Measurements from ENCODE around the gene ATXN10. TPM values are rescaled to one million over a fixed set of nuclear protein-coding genes. Genes with fewer than 3 reads are reported as not detected.

ATXN10 gene
- total and polyA plus RNA-seq, 11 donors, result 55.0 to 192 (median 149) TPM

DNA sequence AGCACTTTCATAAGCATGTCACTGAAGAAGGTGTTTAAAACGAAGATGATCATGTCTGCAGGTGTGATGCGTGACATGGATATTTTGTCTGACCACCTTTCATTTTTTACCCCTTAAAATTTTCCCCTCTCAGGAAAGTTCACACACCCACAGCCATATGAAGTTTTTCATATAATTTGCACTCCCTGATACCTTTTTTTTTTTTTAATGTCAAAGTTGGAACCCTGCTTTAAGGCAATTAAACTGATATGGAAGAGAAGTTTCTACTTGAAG, 104.6 kb downstream of the ATXN10 start:
- Histone ChIP-seq H3K9me3 (no peaks in the 10 kb centered on the region), H3K27me3 (no peaks in the 10 kb centered on the region), H3K27ac (no peak overlapping the region), H3K36me3 (peaks cover 0 to 7% (median 0%) of the 10 kb centered on the region in 9 donors), H3K4me1 (peaks cover 0 to 5% (median 0%) of the 10 kb centered on the region in 12 donors), H3K4me3 (no peak overlapping the region)
- DNase-seq (no peak), ATAC-seq (no peak)
- TF ChIP-seq, protein P1, sequence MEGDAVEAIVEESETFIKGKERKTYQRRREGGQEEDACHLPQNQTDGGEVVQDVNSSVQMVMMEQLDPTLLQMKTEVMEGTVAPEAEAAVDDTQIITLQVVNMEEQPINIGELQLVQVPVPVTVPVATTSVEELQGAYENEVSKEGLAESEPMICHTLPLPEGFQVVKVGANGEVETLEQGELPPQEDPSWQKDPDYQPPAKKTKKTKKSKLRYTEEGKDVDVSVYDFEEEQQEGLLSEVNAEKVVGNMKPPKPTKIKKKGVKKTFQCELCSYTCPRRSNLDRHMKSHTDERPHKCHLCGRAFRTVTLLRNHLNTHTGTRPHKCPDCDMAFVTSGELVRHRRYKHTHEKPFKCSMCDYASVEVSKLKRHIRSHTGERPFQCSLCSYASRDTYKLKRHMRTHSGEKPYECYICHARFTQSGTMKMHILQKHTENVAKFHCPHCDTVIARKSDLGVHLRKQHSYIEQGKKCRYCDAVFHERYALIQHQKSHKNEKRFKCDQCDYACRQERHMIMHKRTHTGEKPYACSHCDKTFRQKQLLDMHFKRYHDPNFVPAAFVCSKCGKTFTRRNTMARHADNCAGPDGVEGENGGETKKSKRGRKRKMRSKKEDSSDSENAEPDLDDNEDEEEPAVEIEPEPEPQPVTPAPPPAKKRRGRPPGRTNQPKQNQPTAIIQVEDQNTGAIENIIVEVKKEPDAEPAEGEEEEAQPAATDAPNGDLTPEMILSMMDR (IDR thresholded peaks at IDR 0.05), result no peak
- TF ChIP-seq POLR2A (IDR thresholded peaks at IDR 0.05), result no peak
- WGBS, 4 donors, result 96 to 99% (median 97%) methylated on average over 2 of the region's 2 CpGs
- intact Hi-C loops (cut with DNase I), result no loop called here

DNA sequence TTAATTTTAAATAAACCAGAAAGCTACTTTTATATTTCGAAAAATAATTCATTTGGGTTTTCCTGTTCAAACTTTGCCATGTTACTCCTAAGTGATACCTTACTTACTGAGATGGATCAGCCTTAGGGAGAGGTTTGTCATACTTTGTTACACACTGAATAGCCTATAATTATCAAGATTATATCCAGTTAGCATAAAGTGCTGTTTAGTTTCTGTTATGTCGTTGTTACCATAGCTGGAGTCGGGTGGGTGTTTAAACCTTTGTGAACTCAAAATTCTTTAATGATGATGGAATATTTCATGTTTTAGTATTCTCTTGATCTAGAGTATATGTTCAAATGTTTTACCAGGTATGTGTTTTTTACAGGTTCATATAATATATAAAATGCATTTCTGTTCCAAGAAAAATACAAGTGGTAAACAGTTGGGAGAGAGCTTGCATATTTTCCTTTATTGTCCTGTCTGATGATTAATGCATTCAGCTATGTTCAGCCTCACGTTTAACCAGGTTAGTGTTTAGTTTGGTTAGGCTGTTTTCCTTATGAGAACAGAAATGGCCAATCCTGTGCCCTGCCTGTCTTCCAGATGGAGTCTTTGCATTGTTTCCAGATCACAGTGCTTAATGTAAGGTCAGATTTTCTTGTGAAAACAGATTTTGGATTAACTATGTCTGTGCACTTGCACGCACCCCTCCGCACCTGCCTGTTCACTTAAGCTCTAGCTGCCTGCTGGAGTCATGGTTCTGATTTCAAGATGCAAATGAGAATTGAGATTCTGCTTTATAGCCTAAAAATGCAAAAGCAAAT, 105.6 kb downstream of the ATXN10 start:
- Histone ChIP-seq H3K9me3 (no peaks in the 10 kb centered on the region), H3K4me3 (no peak overlapping the region), H3K27ac (no peak overlapping the region), H3K27me3 (no peaks in the 10 kb centered on the region), H3K4me1 (peaks cover 0 to 5% (median 0%) of the 10 kb centered on the region in 12 donors), H3K36me3 (peaks cover 0 to 7% (median 0%) of the 10 kb centered on the region in 9 donors)
- TF ChIP-seq, protein P1 (IDR thresholded peaks at IDR 0.05), result no peak
- no peak for TF ChIP-seq POLR2A (IDR thresholded peaks at IDR 0.05)
- WGBS, 4 donors, result 91 to 94% (median 93%) methylated on average over 6 of the region's 6 CpGs
- no peak for DNase-seq
- intact Hi-C loops (cut with DNase I), result no loop called here
- ATAC-seq, result no peak

DNA sequence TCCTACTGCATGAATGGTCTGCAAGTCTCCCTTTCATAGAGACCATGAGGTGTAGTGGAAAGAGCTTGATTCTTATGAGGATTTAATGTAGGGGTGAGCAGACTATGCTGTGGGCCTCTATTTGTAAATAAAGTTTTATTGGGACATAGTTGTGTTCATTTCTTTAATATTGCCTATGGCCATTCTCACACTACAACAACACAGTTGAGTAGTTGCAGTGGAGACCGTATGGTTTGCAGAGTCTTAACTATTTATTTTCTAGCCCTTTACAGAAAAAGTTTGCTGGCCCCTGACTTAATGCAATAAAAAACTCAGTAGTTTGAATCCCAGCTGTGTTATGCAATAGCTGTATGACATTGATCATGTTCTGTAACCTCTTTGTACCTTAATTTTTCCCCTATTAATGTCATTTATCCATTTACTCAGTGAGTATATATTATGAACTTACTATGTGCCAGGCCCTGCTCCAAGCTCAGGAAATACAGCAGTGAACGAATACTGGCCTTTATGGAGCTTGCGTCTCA, 106.3 kb downstream of the ATXN10 start:
- no peak for ATAC-seq
- H3K4me1 ChIP-seq, result peaks cover 0 to 5% (median 0%) of the 10 kb centered on the region in 12 donors
- no peak overlapping the region for H3K27ac ChIP-seq
- no peaks in the 10 kb centered on the region for H3K9me3 ChIP-seq
- no peak for DNase-seq
- no peaks in the 10 kb centered on the region for H3K27me3 ChIP-seq
- H3K4me3 ChIP-seq, result no peak overlapping the region
- TF ChIP-seq, protein P1 (IDR thresholded peaks at IDR 0.05), result no peak
- no peak for TF ChIP-seq POLR2A (IDR thresholded peaks at IDR 0.05)
- H3K36me3 ChIP-seq, result peaks cover 0 to 7% (median 0%) of the 10 kb centered on the region in 9 donors
- WGBS, 4 donors, result 90 to 96% (median 94%) methylated on average over 3 of the region's 3 CpGs
- intact Hi-C loops (cut with DNase I), result no loop called here

- intact Hi-C loops (cut with DNase I), result no loop called here
- Histone ChIP-seq H3K27me3 (no peaks in the 10 kb centered on the region), H3K4me1 (peaks cover 0 to 37% (median 22%) of the 10 kb centered on the region in 12 donors), H3K36me3 (peaks cover 0 to 7% (median 0%) of the 10 kb centered on the region in 9 donors), H3K4me3 (no peak overlapping the region), H3K9me3 (no peaks in the 10 kb centered on the region), H3K27ac (no peak overlapping the region)
- DNase-seq (no peak), ATAC-seq (no peak)
- TF ChIP-seq, protein P1 (IDR thresholded peaks at IDR 0.05), result no peak
- no peak for TF ChIP-seq POLR2A (IDR thresholded peaks at IDR 0.05)
- WGBS, 4 donors, result 91 to 93% (median 92%) methylated on average over 3 of the region's 3 CpGs
Measured at GRCh38 chr22:45781459-45781858, 109.8 kb downstream of the ATXN10 start.
